K562 treated with DMSO at 1 percent for 12 hours (cell line): ENCODE data around the gene ZKSCAN3. TPM values are rescaled to one million over a fixed set of nuclear protein-coding genes. Genes with fewer than 3 reads are reported as not detected.

Experiments used
- total RNA-seq: library from RNA; unstranded; fragments of 300-600 nt; gene quantifications from 2 replicates; pipeline ENCODE4 v1.2.3, GENCODE V29; 2022; ENCODE audit not compliant: insufficient read depth

The ZKSCAN3 gene
- total RNA-seq: 3.3 and 8.7 TPM in 2 replicates

DNA sequence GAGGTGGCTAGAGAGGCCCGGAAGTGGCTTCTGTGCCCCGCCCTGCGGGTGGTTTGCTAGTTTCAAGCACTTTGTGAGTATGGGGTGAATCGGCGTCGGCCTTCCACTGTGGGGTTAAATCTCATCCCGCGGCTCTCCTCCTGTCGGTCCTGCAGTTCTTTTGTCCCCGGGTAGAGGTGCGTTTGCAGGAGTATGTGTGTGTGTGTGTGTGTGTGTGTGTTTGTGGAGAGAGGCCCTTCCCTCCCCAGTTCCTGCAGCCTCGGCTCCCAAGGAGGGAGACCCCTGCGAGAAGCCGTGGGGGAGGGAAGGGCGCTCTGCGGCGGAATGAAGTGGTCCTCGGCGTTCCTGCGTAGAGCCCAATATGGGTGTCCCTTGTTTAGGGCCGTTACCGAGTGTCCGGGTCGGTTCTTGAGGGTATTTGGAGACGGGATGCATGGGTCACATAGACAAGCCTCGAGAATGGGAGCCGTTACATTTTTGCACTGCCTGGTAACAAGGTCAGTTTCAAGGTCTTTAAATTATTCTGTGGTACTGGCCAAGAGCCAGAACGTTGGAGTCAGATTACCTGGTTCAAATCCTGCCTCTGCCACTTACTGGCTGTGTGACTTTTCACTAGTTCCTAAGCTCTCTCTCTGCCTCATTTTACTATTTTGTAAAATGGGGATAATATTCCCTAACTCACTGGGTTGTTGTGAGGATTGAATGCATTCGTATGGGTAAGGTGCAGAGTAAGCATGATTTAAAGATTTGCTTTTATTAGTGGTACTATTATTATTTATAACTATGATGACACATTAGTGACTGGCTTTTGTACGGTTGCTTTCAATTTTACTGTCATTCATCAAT is at the start of gene ZKSCAN3:
ZKSCAN3 (plus strand) TSS at position 56 of the 846 bp plus-strand sequence. CDS start 9,640 bp downstream, outside the sequence.

GRCh38 chr6:28335564-28336283 is 14.0 kb upstream of the ZKSCAN3 start, which contains the start of gene ZSCAN31:
ZSCAN31 (minus strand) TSS chr6:28336148; CDS start chr6:28329683, 6,465 bp downstream.

DNA sequence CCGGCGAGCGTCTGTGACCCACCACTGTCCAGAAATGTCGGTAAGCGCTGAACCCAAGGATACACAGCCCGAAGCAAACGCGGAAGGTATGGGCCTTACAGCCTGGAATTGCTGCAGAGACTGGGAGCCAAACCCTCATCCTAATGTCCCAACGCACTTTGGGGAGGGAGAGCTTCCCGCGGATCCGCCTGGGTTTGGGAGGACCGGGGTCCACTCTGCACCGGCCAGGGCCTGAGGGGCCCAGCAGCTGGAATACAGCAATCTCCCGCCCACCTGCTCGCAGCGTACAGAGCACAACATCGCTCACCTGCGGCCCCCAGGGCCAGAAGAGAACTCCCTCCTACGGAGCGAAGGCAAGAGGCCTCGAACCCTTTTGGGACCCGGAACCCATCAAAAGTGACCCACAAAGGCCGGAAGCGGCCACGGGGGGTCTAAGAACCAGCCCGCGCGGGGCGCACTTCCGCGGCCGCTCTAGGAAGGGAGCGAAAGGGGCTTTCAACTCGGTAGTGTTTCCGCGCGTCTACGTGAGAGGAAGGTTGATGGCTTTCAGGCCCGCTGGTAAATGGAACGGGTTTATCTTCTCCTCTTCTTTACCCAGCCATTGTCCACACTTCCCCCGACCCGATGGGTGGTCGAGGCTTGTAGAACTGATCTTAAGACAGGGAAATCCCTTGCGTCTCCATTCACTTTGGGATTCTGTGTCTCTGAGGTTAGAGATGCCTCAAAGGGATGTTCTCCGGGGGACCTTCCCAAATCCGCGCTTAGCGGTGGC is 49.8 kb downstream of the ZKSCAN3 start, which contains the start of gene ZSCAN12:
ZSCAN12 (minus strand) TSS at position 398 of the 772 bp plus-strand sequence. CDS start 1,342 bp downstream, outside the sequence.

Other genes with a start within 250 kb of the ZKSCAN3 start
- gene ZSCAN16, start 225.3 kb upstream of the ZKSCAN3 start, total RNA-seq: not detected in 2 replicates
- gene ZKSCAN8, start 208.1 kb upstream of the ZKSCAN3 start, total RNA-seq: 3.5 and 28.3 TPM in 2 replicates
- gene ZSCAN9, start 124.7 kb upstream of the ZKSCAN3 start, total RNA-seq: 13.6 and 25.6 TPM in 2 replicates
- 6.5 and 9.5 TPM in 2 replicates for gene ZKSCAN4, start 97.7 kb upstream of the ZKSCAN3 start, total RNA-seq
- gene NKAPL, start 90.7 kb upstream of the ZKSCAN3 start, total RNA-seq: not detected in 2 replicates
- gene ZSCAN26, start 82.8 kb upstream of the ZKSCAN3 start, total RNA-seq: 4.7 and 7.2 TPM in 2 replicates
- gene PGBD1, start 68.4 kb upstream of the ZKSCAN3 start, total RNA-seq: 7.6 and 14.5 TPM in 2 replicates
- gene ZSCAN31, start 13.8 kb upstream of the ZKSCAN3 start, total RNA-seq: 2.8 and 10.9 TPM in 2 replicates
- gene ZSCAN12, start 49.8 kb downstream of the ZKSCAN3 start, total RNA-seq: 2.5 and 7.8 TPM in 2 replicates
- not detected in 2 replicates for gene ZSCAN23, start 93.5 kb downstream of the ZKSCAN3 start, total RNA-seq
- gene GPX6, start 165.8 kb downstream of the ZKSCAN3 start, total RNA-seq: not detected in 2 replicates
- gene GPX5, start 175.9 kb downstream of the ZKSCAN3 start, total RNA-seq: 1.2 and 5.1 TPM in 2 replicates